ENCODE results near the gene RAB39B. TPM values are rescaled to one million over a fixed set of nuclear protein-coding genes. Genes with fewer than 3 reads are reported as not detected.

RAB39B gene
- total RNA-seq, 3 donors from 2014 or later (not counting 1 experiment from before 2014, with no cell fraction given): 4.7 to 6.6 (median 6.3) TPM

DNA sequence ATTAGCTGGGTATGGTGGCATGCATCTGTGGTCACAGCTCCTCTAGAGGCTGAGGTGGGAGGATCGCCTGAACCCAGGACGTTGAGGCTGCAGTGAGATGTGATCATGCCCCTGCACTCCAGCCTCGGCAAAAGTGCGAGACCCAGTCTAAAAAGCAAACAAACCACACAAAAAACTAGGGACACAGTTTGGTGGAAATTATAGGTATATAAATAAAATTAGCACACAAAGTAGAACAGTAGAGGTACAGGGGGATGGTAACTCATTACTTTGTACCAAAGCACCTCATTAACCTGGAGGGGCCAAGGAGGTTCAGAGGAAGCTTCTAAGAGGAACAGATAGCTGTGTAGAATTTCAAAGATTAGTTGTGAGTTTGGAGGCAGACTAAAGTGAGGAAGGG is 42.9 kb downstream of the RAB39B start:
- ATAC-seq (no peak), DNase-seq (no peak)
- H3K4me3 ChIP-seq (ENCODE audit: low read length): no peak overlapping the region
- no peak overlapping the region for H3K27ac ChIP-seq (ENCODE audit: low read length)
- H3K4me1 Mint-ChIP-seq: peaks cover 12 to 28% of the 10 kb centered on the region in 2 donors
- no peaks in the 10 kb centered on the region for H3K27me3 ChIP-seq (ENCODE audit: control insufficient read depth, insufficient read depth, low read length)
- H3K4me3 Mint-ChIP-seq: no peak overlapping the region
- H3K9me3 Mint-ChIP-seq: no peaks in the 10 kb centered on the region
- H3K27ac Mint-ChIP-seq: no peak overlapping the region
- WGBS (ENCODE audit: insufficient coverage): no CpG with 5 or more reads among the region's 4 CpGs
- H3K27me3 Mint-ChIP-seq (ENCODE audit: low read depth in 2 of 2): no peaks in the 10 kb centered on the region
- H3K4me1 ChIP-seq (ENCODE audit: control insufficient read depth, insufficient read depth, low read length): peaks cover 9% of the 10 kb centered on the region
- intact Hi-C loops (cut with micrococcal nuclease): no loop called here
- H3K36me3 Mint-ChIP-seq: no peaks in the 10 kb centered on the region
- TF ChIP-seq, protein P1, sequence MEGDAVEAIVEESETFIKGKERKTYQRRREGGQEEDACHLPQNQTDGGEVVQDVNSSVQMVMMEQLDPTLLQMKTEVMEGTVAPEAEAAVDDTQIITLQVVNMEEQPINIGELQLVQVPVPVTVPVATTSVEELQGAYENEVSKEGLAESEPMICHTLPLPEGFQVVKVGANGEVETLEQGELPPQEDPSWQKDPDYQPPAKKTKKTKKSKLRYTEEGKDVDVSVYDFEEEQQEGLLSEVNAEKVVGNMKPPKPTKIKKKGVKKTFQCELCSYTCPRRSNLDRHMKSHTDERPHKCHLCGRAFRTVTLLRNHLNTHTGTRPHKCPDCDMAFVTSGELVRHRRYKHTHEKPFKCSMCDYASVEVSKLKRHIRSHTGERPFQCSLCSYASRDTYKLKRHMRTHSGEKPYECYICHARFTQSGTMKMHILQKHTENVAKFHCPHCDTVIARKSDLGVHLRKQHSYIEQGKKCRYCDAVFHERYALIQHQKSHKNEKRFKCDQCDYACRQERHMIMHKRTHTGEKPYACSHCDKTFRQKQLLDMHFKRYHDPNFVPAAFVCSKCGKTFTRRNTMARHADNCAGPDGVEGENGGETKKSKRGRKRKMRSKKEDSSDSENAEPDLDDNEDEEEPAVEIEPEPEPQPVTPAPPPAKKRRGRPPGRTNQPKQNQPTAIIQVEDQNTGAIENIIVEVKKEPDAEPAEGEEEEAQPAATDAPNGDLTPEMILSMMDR (IDR thresholded peaks at IDR 0.05): no peak
- H3K9me3 ChIP-seq (ENCODE audit: control insufficient read depth, insufficient read depth, low read length): no peaks in the 10 kb centered on the region
- no peaks in the 10 kb centered on the region for H3K36me3 ChIP-seq (ENCODE audit: control insufficient read depth, insufficient read depth, low read length)

DNA sequence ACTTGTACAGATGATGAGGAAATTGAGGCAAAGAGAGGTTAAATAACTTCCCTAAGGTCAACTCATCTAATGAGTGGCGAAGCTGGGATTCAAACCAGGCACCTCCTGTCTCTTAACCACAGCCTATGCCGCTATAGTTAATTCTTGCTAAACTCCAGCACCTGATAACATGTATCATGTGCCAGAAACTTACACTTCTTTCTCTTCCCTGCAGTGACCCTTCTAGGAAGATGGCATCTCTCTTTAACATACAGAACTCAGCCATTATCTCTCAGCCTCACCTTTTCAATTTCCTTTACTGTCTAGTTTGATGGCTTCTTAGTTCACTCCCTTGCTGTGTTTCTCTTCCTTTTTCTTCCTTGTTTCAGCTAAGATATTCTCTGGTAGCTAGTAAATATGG is 45.5 kb downstream of the RAB39B start:
- H3K9me3 ChIP-seq (ENCODE audit: control insufficient read depth, insufficient read depth, low read length): no peaks in the 10 kb centered on the region
- Mint-ChIP-seq H3K4me1 (peaks cover 22 to 36% of the 10 kb centered on the region in 2 donors), H3K36me3 (no peaks in the 10 kb centered on the region), H3K4me3 (peak overlapping the region; percentile 35), H3K9me3 (no peaks in the 10 kb centered on the region), H3K27ac (peak overlapping the region in 1 of 2 donors; percentile 64), H3K27me3 (ENCODE audit: low read depth in 2 of 2) (no peaks in the 10 kb centered on the region)
- 83% methylated on average over 2 of the region's 2 CpGs for WGBS (ENCODE audit: insufficient coverage)
- ATAC-seq: no peak
- H3K27me3 ChIP-seq (ENCODE audit: control insufficient read depth, insufficient read depth, low read length): no peaks in the 10 kb centered on the region
- TF ChIP-seq, protein P1 (IDR thresholded peaks at IDR 0.05): no peak
- H3K4me1 ChIP-seq (ENCODE audit: control insufficient read depth, insufficient read depth, low read length): peaks cover 11% of the 10 kb centered on the region
- DNase-seq: no peak
- H3K36me3 ChIP-seq (ENCODE audit: control insufficient read depth, insufficient read depth, low read length): no peaks in the 10 kb centered on the region
- no peak overlapping the region for H3K4me3 ChIP-seq (ENCODE audit: low read length)
- H3K27ac ChIP-seq (ENCODE audit: low read length): no peak overlapping the region
- intact Hi-C loops (cut with micrococcal nuclease): no loop called here

DNA sequence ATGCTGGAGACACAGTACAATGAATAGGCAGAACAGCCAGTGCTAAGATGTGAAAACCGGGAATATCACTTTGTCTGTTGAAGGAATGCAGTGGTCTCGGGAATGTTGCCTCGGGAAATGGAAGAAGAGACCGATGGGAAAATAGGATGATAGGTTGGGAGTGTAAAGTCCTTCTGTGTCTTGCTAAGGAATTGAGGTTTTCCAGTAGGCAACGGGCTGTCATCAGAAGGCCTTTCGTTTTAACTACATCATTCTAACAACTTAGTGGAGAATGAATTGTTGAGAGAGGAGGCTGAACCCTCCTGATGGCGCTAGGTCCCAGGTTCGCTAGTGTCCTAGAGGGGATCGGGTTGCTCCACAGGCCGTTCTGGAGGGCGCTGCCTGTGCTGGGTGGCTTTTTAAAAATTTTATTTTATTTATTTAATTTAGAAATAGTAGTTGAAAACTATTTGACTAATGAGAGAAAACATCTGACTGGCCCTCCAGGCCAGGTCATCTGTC is 47.3 kb downstream of the RAB39B start:
- Histone ChIP-seq H3K9me3 (ENCODE audit: control insufficient read depth, insufficient read depth, low read length) (no peaks in the 10 kb centered on the region), H3K4me1 (ENCODE audit: control insufficient read depth, insufficient read depth, low read length) (peaks cover 11% of the 10 kb centered on the region), H3K27me3 (ENCODE audit: control insufficient read depth, insufficient read depth, low read length) (no peaks in the 10 kb centered on the region), H3K27ac (ENCODE audit: low read length) (no peak overlapping the region), H3K36me3 (ENCODE audit: control insufficient read depth, insufficient read depth, low read length) (no peaks in the 10 kb centered on the region), H3K4me3 (ENCODE audit: low read length) (peak overlapping the region; percentile 79)
- intact Hi-C loops (cut with micrococcal nuclease): no loop called here
- Mint-ChIP-seq H3K4me3 (peak overlapping the region; percentile 97), H3K27me3 (ENCODE audit: low read depth in 2 of 2) (no peaks in the 10 kb centered on the region), H3K36me3 (no peaks in the 10 kb centered on the region), H3K4me1 (peaks cover 22 to 35% of the 10 kb centered on the region in 2 donors), H3K9me3 (no peaks in the 10 kb centered on the region), H3K27ac (peak overlapping the region; percentile 88 to 95)
- WGBS (ENCODE audit: insufficient coverage): 0% methylated on average over 4 of the region's 11 CpGs
- TF ChIP-seq, protein P1 (IDR thresholded peaks at IDR 0.05): peak; percentile 24
- ATAC-seq (no peak), DNase-seq (peak in 1 of 2 donors; percentile 12)

Data from natural killer cell (primary cell).